Lower leg skin (tissue), 3 donors: ENCODE data around the gene MYO1E.
"Not testable (repeated sequence)": the region's sequence is repeated elsewhere in the genome, so short reads cannot be mapped to it uniquely, and the experiment has no call there.

Experiments
- CTCF ChIP-seq, 3 donors: fragments of 450-650 bp; IDR thresholded peaks; one replicate each; pipeline ENCODE4 v1.5.1; 2016; ENCODE audit warnings: antibody characterized with exemption in 3 of 3, mild to moderate bottlenecking in 3 of 3, moderate library complexity in 2 of 3
- POLR2A ChIP-seq, 2 donors: fragments of 450-650 bp; IDR thresholded peaks; one replicate each; pipeline ENCODE4 v1.6.1; 2016 to 2017; ENCODE audit warnings: antibody characterized with exemption in 2 of 2, mild to moderate bottlenecking in 1 of 2, moderate library complexity in 1 of 2

GRCh38 chr15:59144594-59144993 lies 228.1 kb downstream of the MYO1E start:
- TF ChIP-seq POLR2A, CTCF (IDR thresholded peaks at IDR 0.05): not testable (repeated sequence)
